Renal cortical epithelial cell (primary cell): ENCODE measurements around the gene KNTC1. TPM values are rescaled to one million over a fixed set of nuclear protein-coding genes. Genes with fewer than 3 reads are reported as not detected.
"Not testable (repeated sequence)": the region's sequence is repeated elsewhere in the genome, so short reads cannot be mapped to it uniquely, and the experiment has no call there.

ENCODE experiments used
- DNase-seq: peaks from one replicate; pipeline ENCODE4 v3.0.0-alpha.2; 2011; ENCODE audit warnings: low read depth
- total RNA-seq: library from RNA; depleted of rRNA; stranded (reverse); fragments of >200 nt; gene quantifications from 2 replicates; pipeline ENCODE4 v1.2.3, GENCODE V29; 2014

The KNTC1 gene
- total RNA-seq, 1 donor from 2014 or later, result 11.8 TPM

- no peak for DNase-seq
These were observed 124.6 kb downstream of the KNTC1 start for GRCh38 chr12:122651520-122652224.

- DNase-seq, result not testable (repeated sequence)
These were observed 126.2 kb downstream of the KNTC1 start for GRCh38 chr12:122653291-122653690.

GRCh38 chr12:122656298-122656697 is 129.2 kb downstream of the KNTC1 start:
- no peak for DNase-seq

GRCh38 chr12:122659579-122659978 is 132.5 kb downstream of the KNTC1 start:
- peak; percentile 66 for DNase-seq

GRCh38 chr12:122661246-122661645 is 134.2 kb downstream of the KNTC1 start:
- DNase-seq, result no peak

- DNase-seq, result no peak
These were observed 134.9 kb downstream of the KNTC1 start for GRCh38 chr12:122661938-122662337.

- DNase-seq, result no peak
These were observed 138.3 kb downstream of the KNTC1 start for GRCh38 chr12:122665349-122665748.

GRCh38 chr12:122665759-122666158 is 138.7 kb downstream of the KNTC1 start:
- no peak for DNase-seq

- no peak for DNase-seq
These were observed 141.2 kb downstream of the KNTC1 start for GRCh38 chr12:122668268-122668667.

- peak; percentile 59 for DNase-seq
These were observed 142.5 kb downstream of the KNTC1 start for GRCh38 chr12:122669397-122670070.

GRCh38 chr12:122672515-122672914 is 145.5 kb downstream of the KNTC1 start:
- no peak for DNase-seq

Other genes starting within 250 kb of the KNTC1 start
- 38.6 and 76.7 TPM in 2 replicates for gene CLIP1, start 104.6 kb upstream of the KNTC1 start, total RNA-seq
- 16.5 and 27.2 TPM in 2 replicates for gene ZCCHC8, start 26.3 kb upstream of the KNTC1 start, total RNA-seq
- gene RSRC2, start 313 bp upstream of the KNTC1 start, total RNA-seq, result 30.4 and 66.5 TPM in 2 replicates
- under 0.01 TPM in 1 of 2 replicates, not detected in the other for gene HCAR2, start 176.1 kb downstream of the KNTC1 start, total RNA-seq
- gene HCAR3, start 189.6 kb downstream of the KNTC1 start, total RNA-seq, result not detected in 2 replicates
- 0.60 and 0.87 TPM in 2 replicates for gene HCAR1, start 203.6 kb downstream of the KNTC1 start, total RNA-seq
- 46.7 and 64.9 TPM in 2 replicates for gene DENR, start 225.6 kb downstream of the KNTC1 start, total RNA-seq
- 0.65 and 1.2 TPM in 2 replicates for gene CCDC62, start 247.3 kb downstream of the KNTC1 start, total RNA-seq